ACC112 (cell line): ENCODE results near the gene PTX4.

Experiments
- H2AFZ ChIP-seq: fragments of 200-600 bp; sonication (generic); one replicate; pipeline ENCODE4 v1.6.0; 2017; ENCODE audit warnings: antibody characterized with exemption, low read length; ENCODE audit not compliant: unreplicated experiment
- H3K27ac ChIP-seq: fragments of 200-600 bp; sonication (generic); 2 replicates; pipeline ENCODE4 v1.5.1; 2014; ENCODE audit warnings: low read depth, mild to moderate bottlenecking, antibody characterized with exemption, low read length, moderate library complexity
- H3K27me3 ChIP-seq: fragments of 200-600 bp; sonication (generic); 2 replicates; pipeline ENCODE4 v1.6.1; 2014; ENCODE audit warnings: mild to moderate bottlenecking, antibody characterized with exemption, low read length, moderate library complexity, mixed read lengths; ENCODE audit not compliant: insufficient read depth
- H3K36me3 ChIP-seq: fragments of 200-600 bp; sonication (generic); 2 replicates; pipeline ENCODE4 v1.6.1; 2016; ENCODE audit warnings: mild to moderate bottlenecking, antibody characterized with exemption, low read length, moderate library complexity, mixed read lengths; ENCODE audit not compliant: insufficient read depth
- H3K4me1 ChIP-seq: fragments of 200-600 bp; sonication (generic); one replicate; pipeline ENCODE4 v1.6.1; 2016; ENCODE audit warnings: low read length, mixed read lengths; ENCODE audit not compliant: insufficient read depth, unreplicated experiment, control insufficient read depth
- H3K4me3 ChIP-seq: fragments of 200-600 bp; sonication (generic); 2 replicates; pipeline ENCODE4 v1.5.1; 2014; ENCODE audit warnings: mild to moderate bottlenecking, low read depth, low read length
- H3K79me2 ChIP-seq: fragments of 200-600 bp; sonication (generic); one replicate; pipeline ENCODE4 v1.6.0; 2016; ENCODE audit warnings: low read length; ENCODE audit not compliant: control insufficient read depth, unreplicated experiment, insufficient read depth

The PTX4 gene

DNA sequence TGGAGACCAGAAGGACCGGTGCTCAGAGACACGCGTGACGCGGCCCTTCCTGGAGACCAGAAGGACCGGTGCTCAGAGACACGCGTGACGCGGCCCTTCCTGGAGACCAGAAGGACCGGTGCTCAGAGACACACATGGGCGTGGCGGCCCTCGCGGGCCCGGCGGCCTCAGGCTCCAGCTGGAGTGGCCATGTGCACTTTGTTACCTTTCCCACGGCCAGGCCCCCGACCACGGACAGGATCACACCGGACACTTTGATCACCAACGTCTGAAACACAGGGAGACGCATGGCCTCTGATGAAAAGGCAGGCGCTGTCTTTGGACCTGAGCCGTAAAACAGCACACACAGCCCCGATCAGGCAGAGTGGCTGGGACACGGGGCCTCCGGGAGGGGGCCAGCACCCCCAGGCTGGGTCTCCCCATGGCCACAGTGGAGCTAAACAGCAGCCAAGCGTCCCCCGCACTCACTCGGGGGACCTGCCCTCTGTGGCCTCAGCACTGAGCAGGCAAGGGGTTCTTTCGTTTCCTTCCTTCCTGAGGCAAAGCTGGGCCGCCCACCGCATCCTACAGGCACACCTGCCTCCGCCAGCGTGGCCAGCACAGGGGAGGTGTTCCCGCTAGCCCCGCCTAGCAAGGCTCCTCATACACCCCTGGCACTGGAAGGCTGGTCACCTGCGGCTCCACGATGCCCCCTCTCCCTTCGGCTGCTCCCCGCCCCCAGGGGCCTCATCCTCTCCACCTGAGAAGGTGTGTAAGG, 31.1 kb downstream of the PTX4 start:
- no peaks in the 10 kb centered on the region for H3K4me1 ChIP-seq
- H3K27me3 ChIP-seq, result no peaks in the 10 kb centered on the region
- H2AFZ ChIP-seq, result no peak overlapping the region
- H3K36me3 ChIP-seq, result peaks cover 14% of the 10 kb centered on the region; the same call in 1 of the 2 replicates
- no peak overlapping the region for H3K4me3 ChIP-seq
- peaks cover 1% of the 10 kb centered on the region for H3K79me2 ChIP-seq
- H3K27ac ChIP-seq, result no peak overlapping the region

DNA sequence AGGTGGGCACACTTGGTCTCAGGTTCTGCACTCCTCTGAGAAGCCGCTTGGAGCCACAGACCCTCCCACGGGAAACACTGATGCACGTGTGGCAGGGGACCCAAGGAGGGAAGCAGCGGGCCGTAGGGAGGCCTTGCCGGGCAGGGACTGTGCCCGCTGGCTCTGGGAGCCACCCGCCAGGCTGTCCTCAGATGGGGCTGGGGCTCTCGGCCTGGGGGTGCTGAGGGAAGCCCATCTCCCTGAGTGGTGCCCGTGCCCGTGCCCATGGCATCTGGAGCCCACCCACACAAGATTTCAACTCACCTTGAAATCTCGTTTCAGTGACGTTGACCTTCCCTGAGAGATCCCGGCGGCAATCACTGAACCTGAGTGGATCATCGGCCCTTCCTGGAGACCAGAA, 31.8 kb downstream of the PTX4 start:
- no peak overlapping the region for H3K27ac ChIP-seq
- no peak overlapping the region for H2AFZ ChIP-seq
- no peaks in the 10 kb centered on the region for H3K79me2 ChIP-seq
- no peaks in the 10 kb centered on the region for H3K27me3 ChIP-seq
- H3K4me3 ChIP-seq, result no peak overlapping the region
- H3K4me1 ChIP-seq, result no peaks in the 10 kb centered on the region
- H3K36me3 ChIP-seq, result peaks cover 14% of the 10 kb centered on the region; the same call in 1 of the 2 replicates

DNA sequence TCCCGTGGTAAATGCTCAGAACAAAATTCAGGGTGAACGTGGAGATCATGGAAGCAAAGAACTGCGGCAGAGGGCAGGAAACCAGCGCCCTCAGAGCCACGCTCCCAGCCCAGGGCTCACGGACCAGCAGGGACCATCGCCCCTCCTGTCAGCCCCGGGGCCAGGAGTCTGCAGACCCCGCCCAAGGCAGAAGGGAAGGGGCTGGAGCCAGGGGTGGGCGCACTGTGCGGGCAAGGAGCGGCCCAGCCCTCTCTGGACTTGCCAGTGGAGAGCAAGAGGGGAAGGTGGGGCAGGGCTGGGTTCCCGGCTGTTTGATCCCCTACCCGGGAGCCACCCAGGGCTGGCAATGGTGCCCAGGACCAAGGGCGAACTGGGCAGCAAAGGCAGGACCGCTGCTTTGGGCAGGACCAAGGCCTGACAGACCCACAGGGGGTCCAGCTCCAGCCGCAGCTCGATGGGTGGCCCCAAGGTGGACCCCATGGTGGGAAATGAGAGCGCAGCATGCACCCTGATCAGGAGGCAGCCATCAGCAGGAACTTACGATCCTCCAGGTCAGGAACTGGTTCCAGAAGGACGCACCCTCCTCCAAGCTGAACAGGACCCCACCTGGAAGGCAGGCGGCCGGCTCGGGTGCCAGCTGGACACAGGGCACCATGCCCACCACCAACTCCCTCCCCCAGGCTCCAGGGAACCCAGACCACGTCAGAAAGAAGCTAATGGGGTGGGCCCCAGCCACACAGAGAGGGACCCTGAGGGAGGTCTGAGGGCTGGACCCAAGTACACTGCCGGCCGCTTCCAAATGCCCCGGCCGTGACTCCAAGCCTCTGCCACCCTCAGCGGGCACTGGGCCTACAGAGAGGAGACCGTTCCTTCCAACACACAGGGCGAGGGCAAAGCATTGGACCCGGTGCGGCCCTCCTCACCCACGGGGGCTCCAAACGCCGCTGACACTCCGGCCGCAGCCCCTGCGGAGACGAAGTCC, 33.3 kb downstream of the PTX4 start:
- Histone ChIP-seq H3K79me2 (no peaks in the 10 kb centered on the region), H3K36me3 (peaks cover 12% of the 10 kb centered on the region; the same call in 1 of the 2 replicates), H3K27me3 (no peaks in the 10 kb centered on the region), H2AFZ (no peak overlapping the region), H3K4me1 (no peaks in the 10 kb centered on the region), H3K27ac (no peak overlapping the region), H3K4me3 (no peak overlapping the region)

DNA sequence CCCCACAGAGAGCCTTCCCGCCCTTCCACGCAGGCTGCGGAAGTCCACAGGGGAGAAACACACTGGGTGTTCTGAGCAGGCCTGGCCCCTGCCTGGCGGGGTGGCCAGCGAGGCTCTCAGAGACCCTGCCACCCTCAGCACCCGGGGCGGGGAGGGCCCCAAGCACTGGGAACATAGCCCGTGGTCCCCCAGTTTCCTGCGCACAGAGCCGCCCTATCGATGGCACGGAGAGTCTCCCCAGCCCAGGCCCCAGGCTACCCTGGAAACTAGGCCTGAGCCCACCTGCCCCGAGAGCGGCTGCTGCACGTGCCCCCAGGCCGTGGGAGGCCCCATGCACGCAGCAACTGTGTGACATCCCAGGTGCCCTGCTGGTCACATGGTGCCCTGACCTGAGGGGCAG, 34.2 kb downstream of the PTX4 start:
- peaks cover 12% of the 10 kb centered on the region; the same call in 1 of the 2 replicates for H3K36me3 ChIP-seq
- no peak overlapping the region for H3K27ac ChIP-seq
- no peak overlapping the region for H3K4me3 ChIP-seq
- H2AFZ ChIP-seq, result no peak overlapping the region
- no peaks in the 10 kb centered on the region for H3K4me1 ChIP-seq
- no peaks in the 10 kb centered on the region for H3K27me3 ChIP-seq
- H3K79me2 ChIP-seq, result no peaks in the 10 kb centered on the region

DNA sequence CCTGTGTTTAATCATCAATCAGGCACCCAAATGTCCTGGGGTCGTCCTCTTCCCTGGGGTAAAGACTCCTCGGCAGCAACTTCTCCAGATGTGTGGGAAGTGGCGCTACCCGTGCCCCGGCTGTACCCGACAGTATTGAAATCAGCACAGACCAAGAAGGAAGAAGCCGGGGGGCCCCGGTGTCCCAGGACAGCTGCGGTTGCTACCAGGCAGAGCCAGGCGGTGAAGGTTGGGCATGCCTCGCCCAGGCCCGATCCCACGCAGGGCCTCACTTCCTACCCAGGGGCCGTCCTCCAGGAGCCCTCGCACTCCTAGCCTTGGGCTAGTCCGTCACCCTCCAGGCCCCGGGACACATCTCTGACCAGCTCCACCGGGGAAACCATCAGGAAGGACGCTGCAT, 35.4 kb downstream of the PTX4 start:
- peaks cover 13% of the 10 kb centered on the region; the same call in 1 of the 2 replicates for H3K36me3 ChIP-seq
- H3K79me2 ChIP-seq, result no peaks in the 10 kb centered on the region
- no peaks in the 10 kb centered on the region for H3K27me3 ChIP-seq
- no peak overlapping the region for H3K27ac ChIP-seq
- no peaks in the 10 kb centered on the region for H3K4me1 ChIP-seq
- no peak overlapping the region for H3K4me3 ChIP-seq
- no peak overlapping the region for H2AFZ ChIP-seq

DNA sequence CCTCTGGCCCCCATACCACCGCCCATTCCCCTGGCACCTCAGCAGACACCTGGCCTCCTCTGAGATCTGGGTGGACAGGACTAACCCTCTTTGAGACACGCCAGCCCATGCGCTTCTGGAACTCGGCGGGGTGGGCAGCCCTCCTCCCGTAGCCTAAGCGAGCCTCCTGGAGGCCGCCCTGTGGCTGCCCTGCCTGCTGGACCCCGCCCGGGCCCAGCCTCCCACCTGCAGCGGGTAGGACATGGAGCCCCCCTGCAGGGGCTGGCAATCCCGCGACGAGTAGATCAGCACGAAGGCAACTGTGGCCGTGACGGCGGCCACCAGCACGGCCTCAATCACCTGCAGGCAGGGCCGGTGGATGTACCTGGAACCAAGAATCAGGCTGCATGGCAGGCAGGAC, 36.2 kb downstream of the PTX4 start:
- Histone ChIP-seq H3K27ac (no peak overlapping the region), H3K4me3 (no peak overlapping the region), H3K4me1 (no peaks in the 10 kb centered on the region), H3K27me3 (no peaks in the 10 kb centered on the region), H3K36me3 (peaks cover 11% of the 10 kb centered on the region; the same call in 1 of the 2 replicates), H2AFZ (no peak overlapping the region), H3K79me2 (no peaks in the 10 kb centered on the region)

DNA sequence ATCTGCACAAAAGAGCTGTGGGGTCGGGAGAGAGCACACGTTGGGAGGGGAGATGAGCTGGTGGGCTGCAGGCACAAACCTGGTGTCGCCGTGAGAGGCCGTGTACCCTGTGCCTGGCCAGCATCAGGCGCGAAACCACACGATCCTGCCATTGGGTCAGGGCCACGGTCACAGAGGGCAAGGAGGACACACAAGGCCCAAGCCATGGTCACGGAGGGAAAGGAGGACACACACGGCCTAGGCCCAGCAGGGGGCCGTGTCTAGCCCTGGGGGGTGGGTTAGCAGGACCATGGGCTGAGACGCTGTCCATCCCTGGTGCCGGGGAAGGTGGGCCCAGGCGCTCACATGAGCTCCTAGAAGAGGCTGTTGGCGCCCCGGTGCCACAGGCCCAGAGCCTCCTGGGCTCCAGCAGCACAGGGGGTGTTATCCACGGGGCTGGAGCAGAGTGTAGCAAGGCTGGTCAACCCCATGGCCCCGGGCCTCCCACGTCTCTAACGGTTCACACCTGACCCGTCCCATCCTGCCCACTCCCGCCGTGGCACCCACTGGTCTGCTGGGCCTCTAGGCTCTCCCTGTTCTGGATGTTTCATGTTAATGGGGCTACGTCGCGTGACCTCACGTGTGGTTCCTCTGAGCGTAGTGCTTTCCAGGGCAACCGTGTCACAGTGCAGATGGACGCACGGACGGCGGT, 36.9 kb downstream of the PTX4 start:
- H3K4me1 ChIP-seq, result no peaks in the 10 kb centered on the region
- no peak overlapping the region for H3K4me3 ChIP-seq
- H2AFZ ChIP-seq, result no peak overlapping the region
- peaks cover 11% of the 10 kb centered on the region; the same call in 1 of the 2 replicates for H3K36me3 ChIP-seq
- no peak overlapping the region for H3K27ac ChIP-seq
- no peaks in the 10 kb centered on the region for H3K27me3 ChIP-seq
- no peaks in the 10 kb centered on the region for H3K79me2 ChIP-seq

DNA sequence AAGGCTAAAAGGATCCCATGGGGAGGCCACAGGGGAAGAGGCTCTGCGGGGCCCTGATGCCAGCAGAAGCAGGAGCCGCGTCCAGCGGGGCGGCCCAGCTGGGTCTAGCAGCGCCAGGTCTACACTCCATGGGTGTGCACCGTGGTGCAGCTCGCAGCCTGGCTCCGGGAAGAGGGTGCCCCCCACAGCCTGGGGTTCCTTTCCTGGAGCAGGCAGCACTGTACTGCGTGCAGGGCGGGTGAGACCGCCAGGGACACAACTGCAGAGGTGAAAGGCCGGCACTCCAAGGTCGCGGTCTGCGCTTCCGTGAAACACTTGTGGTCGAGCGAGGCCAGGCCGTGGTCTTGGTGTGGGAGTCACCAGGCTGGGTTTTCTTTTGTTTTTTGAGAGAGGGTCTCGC, 37.9 kb downstream of the PTX4 start:
- Histone ChIP-seq H2AFZ (no peak overlapping the region), H3K4me3 (no peak overlapping the region), H3K36me3 (peaks cover 11% of the 10 kb centered on the region; the same call in 1 of the 2 replicates), H3K27ac (no peak overlapping the region), H3K4me1 (no peaks in the 10 kb centered on the region), H3K27me3 (no peaks in the 10 kb centered on the region), H3K79me2 (no peaks in the 10 kb centered on the region)

DNA sequence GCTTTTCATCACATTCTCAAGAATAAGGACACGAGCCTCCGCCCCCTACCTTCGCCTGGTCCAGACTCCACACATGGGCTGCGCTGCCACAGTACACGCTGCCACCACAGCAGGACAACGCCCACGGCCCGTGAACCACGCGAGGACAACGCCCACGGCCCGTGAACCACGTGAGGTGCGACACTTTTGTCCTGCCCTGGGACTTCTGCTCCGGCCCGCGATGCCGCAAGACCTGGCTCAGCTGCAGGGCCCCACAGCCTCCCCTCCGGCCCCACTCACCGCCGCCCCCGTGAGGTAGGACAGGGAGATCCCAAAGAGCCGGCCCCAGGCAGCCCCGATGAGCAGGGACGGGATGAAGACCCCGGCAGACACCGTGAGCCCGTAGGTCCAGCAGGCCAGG, 38.5 kb downstream of the PTX4 start:
- no peak overlapping the region for H3K27ac ChIP-seq
- no peaks in the 10 kb centered on the region for H3K79me2 ChIP-seq
- H2AFZ ChIP-seq, result no peak overlapping the region
- no peaks in the 10 kb centered on the region for H3K27me3 ChIP-seq
- H3K4me3 ChIP-seq, result no peak overlapping the region
- peaks cover 11% of the 10 kb centered on the region; the same call in 1 of the 2 replicates for H3K36me3 ChIP-seq
- no peaks in the 10 kb centered on the region for H3K4me1 ChIP-seq

DNA sequence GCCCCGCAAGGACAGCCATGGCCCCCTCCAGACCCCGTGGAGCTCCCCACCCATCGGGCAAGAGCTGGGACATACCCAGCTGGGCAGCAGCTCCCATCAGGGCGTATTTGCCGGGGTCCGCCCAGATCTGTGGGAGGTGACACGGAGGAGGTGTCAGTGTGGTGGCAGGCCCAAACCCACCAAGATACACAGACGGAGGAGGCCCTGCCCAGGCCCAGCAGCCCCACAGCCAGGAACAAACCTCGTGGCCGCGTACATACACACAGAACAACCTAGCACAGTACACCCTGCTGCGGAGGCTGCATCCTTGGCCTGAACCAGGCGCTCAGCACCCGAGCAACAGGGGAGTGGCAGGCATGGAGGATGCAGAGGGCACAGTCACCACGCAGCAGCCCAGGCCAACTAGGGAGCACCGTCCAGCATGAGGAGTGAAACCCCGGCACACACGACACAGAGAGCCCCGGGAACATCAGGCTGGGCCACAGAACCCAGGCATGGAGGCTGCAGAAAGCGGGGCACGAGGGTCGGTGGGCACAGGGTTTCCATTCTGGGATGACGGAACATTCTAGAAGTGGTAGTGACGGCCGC, 39.4 kb downstream of the PTX4 start:
- H3K27ac ChIP-seq, result no peak overlapping the region
- H3K36me3 ChIP-seq, result peaks cover 11% of the 10 kb centered on the region; the same call in 1 of the 2 replicates
- H3K4me3 ChIP-seq, result no peak overlapping the region
- H3K27me3 ChIP-seq, result no peaks in the 10 kb centered on the region
- no peaks in the 10 kb centered on the region for H3K79me2 ChIP-seq
- H2AFZ ChIP-seq, result no peak overlapping the region
- no peaks in the 10 kb centered on the region for H3K4me1 ChIP-seq
